GM12878 (cell line): ENCODE results near the gene SLC25A42. TPM values are rescaled to one million over a fixed set of nuclear protein-coding genes. Genes with fewer than 3 reads are reported as not detected.

Experiments
- ATAC-seq: fragments of 200-7000 bp; cut with Tn5 transposase; 3 replicates; pipeline ENCODE4 v1.9.1; 2020; ENCODE audit warnings: mild to moderate bottlenecking, moderate library complexity
- BruUV-seq: library from RNA; stranded (reverse); fragments of 400-500 nt; replicated peaks from 2 replicates; lab custom pipeline; 2021; lab: Mats Ljungman, UMichigan
- CTCF ChIA-PET: fragments of 300-600 bp; sonication (Branson Sonifier 250); formaldehyde crosslinking; extraction: SDS; loops from one replicate; lab custom pipeline; 2021; ENCODE audit warnings: inconsistent platforms; lab: Yijun Ruan, JAX
- POLR2A ChIA-PET: fragments of 350-600 bp; formaldehyde crosslinking; extraction: SDS; loops from one replicate; lab custom pipeline; 2021; ENCODE audit warnings: inconsistent platforms; lab: Charles Lee
- RAD21 ChIA-PET: fragments of 300-600 bp; sonication (Branson Sonifier 250); formaldehyde crosslinking; loops from one replicate; lab custom pipeline; 2023; ENCODE audit warnings: antibody characterized with exemption; ENCODE audit not compliant: unreplicated experiment; lab: Charles Lee
- SMC1A ChIA-PET: fragments of 300-600 bp; sonication (Branson Sonifier 250); formaldehyde crosslinking; loops from one replicate; lab custom pipeline; 2023; ENCODE audit not compliant: unreplicated experiment, uncharacterized antibody; lab: Charles Lee
- DNase-seq: peaks from one replicate; pipeline ENCODE4 v3.0.0-alpha.2; 2011; ENCODE audit warnings: low read depth, low spot score
- FAIRE-seq: peaks from 3 replicates; lab custom pipeline; 2011; peaks lifted over from hg19 to GRCh38; lab: Jason Lieb, UNC
- H2AFZ ChIP-seq: 2 replicates; pipeline ENCODE4 v1.6.0; 2011; ENCODE audit warnings: low read depth, low read length, control low read depth; ENCODE audit not compliant: control insufficient read depth
- H3K27ac ChIP-seq: 2 replicates; pipeline ENCODE4 v1.5.1; 2011; ENCODE audit warnings: control low read depth; ENCODE audit not compliant: control insufficient read depth, insufficient read depth
- H3K27me3 ChIP-seq, 2 experiments: replicated peaks in 1 of 2; 2 replicates each; pipeline versions ENCODE4 v1.6.0 to v1.6.1; 2011; ENCODE audit warnings: low read length in 1 of 2; ENCODE audit not compliant: control insufficient read depth in 2 of 2, insufficient read depth in 2 of 2
- H3K36me3 ChIP-seq, 2 experiments: 2 replicates each; pipeline ENCODE4 v1.5.1; 2011; ENCODE audit warnings: low read length in 1 of 2; ENCODE audit not compliant: control insufficient read depth in 2 of 2, insufficient read depth in 2 of 2
- H3K4me1 ChIP-seq: 2 replicates; pipeline ENCODE4 v1.6.1; 2011; ENCODE audit warnings: mild to moderate bottlenecking, low read length, moderate library complexity, mixed read lengths; ENCODE audit not compliant: control insufficient read depth, insufficient read depth
- H3K4me2 ChIP-seq: 2 replicates; pipeline ENCODE4 v1.6.0; 2011; ENCODE audit warnings: control low read depth; ENCODE audit not compliant: control insufficient read depth, insufficient read depth
- H3K4me3 ChIP-seq: fragments of 200-600 bp; sonication (generic); 2 replicates; pipeline ENCODE4 v1.5.1; 2016
- H3K79me2 ChIP-seq: 2 replicates; pipeline ENCODE4 v1.6.0; 2011; ENCODE audit warnings: low read length; ENCODE audit not compliant: control insufficient read depth, insufficient read depth
- H3K9ac ChIP-seq: 2 replicates; pipeline ENCODE4 v1.8.0; 2011; ENCODE audit warnings: low read length, control low read depth, mixed read lengths; ENCODE audit not compliant: control insufficient read depth, insufficient read depth
- H3K9me3 ChIP-seq: replicated peaks from 3 replicates; pipeline ENCODE4 v1.5.1; 2011; ENCODE audit warnings: mild to moderate bottlenecking, low read length; ENCODE audit not compliant: control insufficient read depth, insufficient read depth
- H4K20me1 ChIP-seq: 2 replicates; pipeline ENCODE4 v1.6.0; 2011; ENCODE audit not compliant: control insufficient read depth, insufficient read depth
- BMI1 ChIP-seq: fragments of 450-650 bp; IDR thresholded peaks from 2 replicates; pipeline ENCODE4 v1.6.1; 2016; ENCODE audit warnings: mild to moderate bottlenecking, moderate library complexity, borderline replicate concordance
- CTCF ChIP-seq, 3 experiments: IDR thresholded peaks in 2 of 3; conservative IDR thresholded peaks in 1 of 3; 2 replicates each; pipeline ENCODE4 v1.5.1; 2011; ENCODE audit warnings: low read depth in 3 of 3, low read length in 3 of 3, mild to moderate bottlenecking in 3 of 3, control low read depth in 2 of 3, moderate library complexity in 2 of 3, inconsistent platforms in 1 of 3, mixed read lengths in 1 of 3; ENCODE audit not compliant: control insufficient read depth in 2 of 3, insufficient read depth in 1 of 3; ENCODE audit errors: extremely low read depth in 1 of 3
- ETV6 ChIP-seq, 2 experiments: fragments of 450-650 bp in 1 of 2; IDR thresholded peaks in 1 of 2; conservative IDR thresholded peaks in 1 of 2; 2 replicates each; pipeline ENCODE4 v1.6.1; 2014; ENCODE audit warnings: antibody characterized with exemption in 1 of 2, borderline replicate concordance in 1 of 2, low read depth in 1 of 2, mild to moderate bottlenecking in 1 of 2, moderate library complexity in 1 of 2
- NR2F1 ChIP-seq: fragments of 450-650 bp; conservative IDR thresholded peaks from 2 replicates; pipeline ENCODE4 v1.6.1; 2017; ENCODE audit warnings: mild to moderate bottlenecking
- RAD21 ChIP-seq: IDR thresholded peaks from 2 replicates; pipeline ENCODE4 v1.6.1; 2011; ENCODE audit warnings: mild to moderate bottlenecking, low read depth, low read length, moderate library complexity; ENCODE audit not compliant: insufficient read depth
- RBBP5 ChIP-seq: fragments of 200-600 bp; sonication (generic); conservative IDR thresholded peaks from 2 replicates; pipeline ENCODE4 v1.6.1; 2016
- SMARCA5 ChIP-seq: fragments of 450-650 bp; IDR thresholded peaks from 2 replicates; pipeline ENCODE4 v1.6.1; 2017; ENCODE audit warnings: mild to moderate bottlenecking
- SMC3 ChIP-seq: IDR thresholded peaks from 2 replicates; pipeline ENCODE4 v1.6.1; 2011; ENCODE audit warnings: low read length, improper control_type of control experiment, borderline replicate concordance
- SPI1 ChIP-seq: IDR thresholded peaks from 2 replicates; pipeline ENCODE4 v1.6.1; 2011; ENCODE audit warnings: low read depth, mild to moderate bottlenecking, low read length, moderate library complexity, borderline replicate concordance; ENCODE audit not compliant: insufficient read depth
- SUPT20H ChIP-seq: IDR thresholded peaks from 2 replicates; pipeline ENCODE4 v1.6.1; 2011; ENCODE audit warnings: low read depth, mild to moderate bottlenecking, low read length, moderate library complexity, borderline replicate concordance; ENCODE audit not compliant: control insufficient read depth
- YY1 ChIP-seq: IDR thresholded peaks from 2 replicates; pipeline ENCODE4 v1.6.1; 2011; ENCODE audit warnings: low read depth, mild to moderate bottlenecking, low read length
- ZBTB33 ChIP-seq: fragments of 450-650 bp; IDR thresholded peaks from 2 replicates; pipeline ENCODE4 v1.6.1; 2017; ENCODE audit warnings: mild to moderate bottlenecking
- ZBTB40 ChIP-seq: fragments of 450-650 bp; IDR thresholded peaks from 2 replicates; pipeline ENCODE4 v1.6.1; 2016; ENCODE audit warnings: mild to moderate bottlenecking, moderate library complexity, borderline replicate concordance
- WGBS: methylation state at CpG from one replicate; pipeline ENCODE4 v1.1.6; 2016; ENCODE audit warnings: low lambda C conversion rate; ENCODE audit not compliant: insufficient replicate concordance, insufficient coverage; ENCODE audit errors: missing lambda C conversion rate; 5-methylcytosine and 5-hydroxymethylcytosine counted together
- in situ Hi-C: fragments of 300-500 bp; cut with MboI; formaldehyde crosslinking; loops from 9 replicates; pipeline ENCODE4 v1.14.3; 2018; ENCODE audit warnings: mixed read lengths
- intact Hi-C: fragments of 100-400 bp; cut with micrococcal nuclease; formaldehyde crosslinking; loops from one replicate; pipeline ENCODE4 v1.14.2; 2022; ENCODE audit not compliant: unreplicated experiment
- polyA plus RNA-seq, 11 experiments: library from polyadenylated mRNA; depleted of rRNA in 4 of 11; unstranded in 6 of 11; stranded (reverse) in 5 of 11; fragments of >200 nt; fragmentation: Nextera tagmentation in 4 of 11; fragmentation: Illumina TruSeq in 1 of 11; extraction: Ambion mirVana in 4 of 11; extraction: Trizol in 1 of 11; gene quantifications; 1 replicate in 1 of 11; 2 replicates in 10 of 11; pipeline versions ENCODE4 v1.2.1 to v1.2.3, GENCODE V29; 2011 to 2016; ENCODE audit warnings: inconsistent platforms in 2 of 11, missing spikeins in 2 of 11, low read depth in 1 of 11
- total RNA-seq, 4 experiments: library from RNA; depleted of rRNA in 3 of 4; stranded (reverse); fragments of >200 nt in 3 of 4; fragmentation: Illumina TruSeq in 1 of 4; extraction: Trizol in 1 of 4; gene quantifications; 2 replicates each; pipeline versions ENCODE4 v1.2.1 to v1.2.3, GENCODE V29; 2013 to 2021

Gene SLC25A42
- total and polyA plus RNA-seq, 10 of the 15 experiments (the other 5 are each of a cell fraction or from before 2014, with no cell fraction given), result 0.24 to 19.2 (median 9.6) TPM

- no peak for TF ChIP-seq SMARCA5
Observed at GRCh38 chr19:19113040-19113626, 49.3 kb downstream of the SLC25A42 start (continued).

GRCh38 chr19:19115954-19116353 is 52.2 kb downstream of the SLC25A42 start:
- ChIA-PET CTCF (interaction anchor here (0.6 to 2.4 kb wide), 11 partner anchors 8 to 144 kb away, joined by 3 to 14 read pairs (median 4); no protein-coding TSS in a partner anchor), SMC1A (interaction anchor here (0.9 to 2.0 kb wide), 3 partner anchors 10 to 63 kb away, joined by 3 to 6 read pairs (median 4); no protein-coding TSS in a partner anchor), POLR2A (no interaction called here), RAD21 (interaction anchor here (0.5 to 0.9 kb wide), 2 partner anchors 28 to 62 kb away, joined by 4 read pairs; no protein-coding TSS in a partner anchor)
- DNase-seq, result no peak
- Histone ChIP-seq H3K36me3 (peaks cover 0 to 2% of the 10 kb centered on the region in 2 experiments; a peak in 1 of 4 replicates), H3K9me3 (no peaks in the 10 kb centered on the region), H3K27me3 (no peaks in the 10 kb centered on the region), H3K9ac (no peak overlapping the region), H3K4me2 (no peak overlapping the region), H3K79me2 (no peaks in the 10 kb centered on the region), H3K4me3 (no peak overlapping the region), H3K4me1 (no peaks in the 10 kb centered on the region), H3K27ac (no peak overlapping the region), H2AFZ (no peak overlapping the region), H4K20me1 (no peaks in the 10 kb centered on the region)
- in situ Hi-C loops (no loop called here), intact Hi-C loops (no loop called here)
- peak; percentile 77 for FAIRE-seq
- ATAC-seq, result peak; percentile 86
- BruUV-seq, result no TSS peak
- WGBS, result 47% methylated on average over 9 of the region's 9 CpGs
- TF ChIP-seq SUPT20H (no peak), SMARCA5 (no peak), SMC3 (peak; percentile 34; the same call in 1 of the 2 replicates), NR2F1 (no peak), ETV6 (conservative IDR thresholded peaks at IDR 0.05 in 1 of 2, IDR thresholded peaks at IDR 0.05 in 1 of 2; ENCODE audit: borderline replicate concordance in 1 of 2, low read depth in 1 of 2) (no peak), CTCF (IDR thresholded peaks at IDR 0.05 in 2 of 3, conservative IDR thresholded peaks at IDR 0.05 in 1 of 3; ENCODE audit: control insufficient read depth in 2 of 3, extremely low read depth in 1 of 3, insufficient read depth in 1 of 3, low read depth in 3 of 3, low read length in 3 of 3) (peak; percentile 39 to 71 (median 66)), YY1 (0 out of 2 replicates have a peak, but pooled peaks have one; percentile 40), ZBTB40 (no peak), BMI1 (no peak), RAD21 (peak; percentile 41; the same call in 1 of the 2 replicates), RBBP5 (no peak), SPI1 (no peak), ZBTB33 (peak; percentile 78)
